ENCODE data around the gene EDNRB. TPM values are rescaled to one million over a fixed set of nuclear protein-coding genes. Genes with fewer than 3 reads are reported as not detected.

Gene EDNRB
- total RNA-seq, result 10 to 100 TPM in 2 of 4 donors, 1 to 10 TPM in 2; 7.1 to 12.4 (median 9.3) TPM
- 1 to 10 TPM; 6.0 to 6.3 (median 6.2) TPM for polyA plus RNA-seq
- long read RNA-seq, donor 1, full-length matches to known transcripts, result 6 of 7 reads
- long read RNA-seq, donor 1, partial matches to known transcripts, result 1 of 7 reads
- long read RNA-seq, donor 1, other reads (novel, unspliced or antisense), result 0 of 7 reads
- long read RNA-seq, donor 2, full-length matches to known transcripts, result 1 of 3 reads
- long read RNA-seq, donor 2, partial matches to known transcripts, result 1 of 3 reads
- long read RNA-seq, donor 2, other reads (novel, unspliced or antisense), result 1 of 3 reads

DNA sequence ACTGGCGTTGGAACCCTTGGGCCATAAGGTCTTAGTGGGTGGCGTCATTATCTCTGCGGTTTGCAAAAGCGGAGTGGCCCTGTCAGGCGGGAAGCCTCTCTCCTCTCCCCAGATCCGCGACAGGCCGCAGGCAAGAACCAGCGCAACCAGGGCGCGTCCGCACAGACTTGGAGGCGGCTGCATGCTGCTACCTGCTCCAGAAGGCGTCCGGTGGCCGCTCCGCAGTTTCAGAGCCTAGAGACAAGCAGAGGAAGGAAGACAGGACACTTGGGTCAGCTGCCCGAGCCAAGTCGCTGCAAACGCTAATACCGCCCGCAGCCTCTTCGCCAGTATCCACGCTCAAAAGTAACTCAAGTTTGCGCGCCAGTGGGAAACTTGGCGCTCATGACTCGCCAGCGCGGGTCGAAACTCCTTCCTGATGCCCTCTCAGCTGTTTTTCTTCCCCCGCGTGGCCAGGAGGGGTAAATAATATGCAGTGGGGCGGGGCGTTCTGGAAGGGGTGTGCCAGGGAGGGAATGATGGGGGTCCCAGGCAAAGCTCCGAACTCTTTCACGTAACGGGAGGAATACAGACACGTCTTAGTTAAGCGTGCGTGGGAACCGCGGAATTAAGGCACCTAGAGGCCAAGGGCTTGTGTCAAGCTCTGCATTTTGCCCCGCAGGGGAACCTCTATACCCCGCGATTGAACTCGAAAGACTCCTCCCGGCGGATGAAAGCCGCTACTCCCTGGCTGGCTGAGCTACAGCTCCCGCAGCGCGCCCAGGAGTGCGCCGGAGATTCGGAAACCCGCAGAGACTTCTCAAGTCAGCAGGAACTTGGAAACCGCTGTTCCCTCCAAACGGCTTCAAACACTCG is at the start of gene EDNRB:
EDNRB (minus strand) TSS at position 441 of the 855 bp plus-strand sequence; CDS start at position 183, 258 bp downstream.
- no peaks in the 10 kb centered on the region for H3K4me1 ChIP-seq
- intact Hi-C loops (cut with DNase I), result no loop called here
- H3K27me3 ChIP-seq (ENCODE audit: insufficient read depth in 3 of 3, low read length in 2 of 3), result peaks cover 0 to 39% (median 4%) of the 10 kb centered on the region in 3 donors
- ATAC-seq, result peak in 3 of 4 donors; percentile 53 to 73 (median 64)
- WGBS, 3 donors, result 1% methylated on average over 60 of the region's 60 CpGs
- TF ChIP-seq, protein P1, sequence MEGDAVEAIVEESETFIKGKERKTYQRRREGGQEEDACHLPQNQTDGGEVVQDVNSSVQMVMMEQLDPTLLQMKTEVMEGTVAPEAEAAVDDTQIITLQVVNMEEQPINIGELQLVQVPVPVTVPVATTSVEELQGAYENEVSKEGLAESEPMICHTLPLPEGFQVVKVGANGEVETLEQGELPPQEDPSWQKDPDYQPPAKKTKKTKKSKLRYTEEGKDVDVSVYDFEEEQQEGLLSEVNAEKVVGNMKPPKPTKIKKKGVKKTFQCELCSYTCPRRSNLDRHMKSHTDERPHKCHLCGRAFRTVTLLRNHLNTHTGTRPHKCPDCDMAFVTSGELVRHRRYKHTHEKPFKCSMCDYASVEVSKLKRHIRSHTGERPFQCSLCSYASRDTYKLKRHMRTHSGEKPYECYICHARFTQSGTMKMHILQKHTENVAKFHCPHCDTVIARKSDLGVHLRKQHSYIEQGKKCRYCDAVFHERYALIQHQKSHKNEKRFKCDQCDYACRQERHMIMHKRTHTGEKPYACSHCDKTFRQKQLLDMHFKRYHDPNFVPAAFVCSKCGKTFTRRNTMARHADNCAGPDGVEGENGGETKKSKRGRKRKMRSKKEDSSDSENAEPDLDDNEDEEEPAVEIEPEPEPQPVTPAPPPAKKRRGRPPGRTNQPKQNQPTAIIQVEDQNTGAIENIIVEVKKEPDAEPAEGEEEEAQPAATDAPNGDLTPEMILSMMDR (IDR thresholded peaks at IDR 0.05), result no peak
- no peaks in the 10 kb centered on the region for H3K36me3 ChIP-seq (ENCODE audit: insufficient read depth in 1 of 2, low read depth in 1 of 2)
- H3K4me3 ChIP-seq, result peak within 1 kb of the TSS; percentile 69
- peak; percentile 41 to 71 for DNase-seq
- H3K27ac ChIP-seq, result no peak within 1 kb of the TSS
- H3K9me3 ChIP-seq, result no peaks in the 10 kb centered on the region

- Histone ChIP-seq H3K4me3 (no peak overlapping the region), H3K36me3 (ENCODE audit: insufficient read depth in 1 of 2, low read depth in 1 of 2) (no peaks in the 10 kb centered on the region), H3K4me1 (no peaks in the 10 kb centered on the region), H3K27me3 (ENCODE audit: insufficient read depth in 3 of 3, low read length in 2 of 3) (peaks cover 0 to 2% (median 0%) of the 10 kb centered on the region in 3 donors), H3K9me3 (peaks cover 3% of the 10 kb centered on the region), H3K27ac (no peak overlapping the region)
- 65 to 67% (median 67%) methylated on average over 2 of the region's 2 CpGs for WGBS, 3 donors
- ATAC-seq, result no peak
- TF ChIP-seq, protein P1 (IDR thresholded peaks at IDR 0.05), result no peak
- intact Hi-C loops (cut with DNase I), result no loop called here
- DNase-seq, result no peak
Observed at GRCh38 chr13:77966671-77967070, 48.0 kb upstream of the EDNRB start.

DNA sequence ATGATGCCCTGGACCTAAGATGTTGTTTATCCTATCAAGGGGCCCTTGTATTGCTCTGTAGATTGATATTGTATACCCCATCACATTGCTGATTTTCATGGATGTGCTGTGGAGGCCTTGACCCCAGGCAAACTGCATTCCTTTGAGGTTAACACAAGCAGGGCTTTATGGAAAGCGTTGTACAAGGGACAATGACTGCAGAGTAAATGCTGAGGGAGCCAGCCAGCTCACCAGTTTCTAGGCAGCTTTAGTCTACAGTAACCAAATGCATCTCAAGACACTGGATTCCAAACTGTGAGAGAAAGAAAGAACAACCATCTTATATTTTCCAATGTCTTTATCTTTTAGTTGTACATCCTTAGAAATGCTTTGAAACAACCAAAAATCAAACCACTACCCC is 34.1 kb upstream of the EDNRB start:
- no peak for DNase-seq
- H3K9me3 ChIP-seq, result peaks cover 7% of the 10 kb centered on the region

DNA sequence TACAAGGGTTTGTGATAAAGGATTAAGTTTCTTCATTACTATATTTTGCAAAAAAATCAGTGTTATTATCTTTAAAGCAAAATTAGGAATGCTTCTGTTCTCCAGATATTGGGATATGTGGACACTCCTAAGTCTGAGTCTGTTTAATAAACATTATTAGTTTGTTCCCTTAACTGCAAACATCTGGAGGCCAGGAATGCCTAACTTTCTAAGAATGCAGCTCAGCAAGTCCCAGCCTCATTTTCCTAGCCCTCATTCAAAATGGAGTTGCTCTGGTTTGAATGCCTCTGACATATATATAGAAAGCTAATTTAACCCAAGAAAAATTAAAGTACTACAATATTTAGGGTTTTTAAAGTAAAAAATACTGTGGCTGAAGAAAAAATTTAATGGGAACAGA is 33.6 kb upstream of the EDNRB start:
- Histone ChIP-seq H3K27me3 (ENCODE audit: insufficient read depth in 3 of 3, low read length in 2 of 3) (peaks cover 0 to 2% (median 0%) of the 10 kb centered on the region in 3 donors), H3K9me3 (peaks cover 7% of the 10 kb centered on the region), H3K27ac (no peak overlapping the region), H3K36me3 (ENCODE audit: insufficient read depth in 1 of 2, low read depth in 1 of 2) (no peaks in the 10 kb centered on the region), H3K4me3 (no peak overlapping the region), H3K4me1 (no peaks in the 10 kb centered on the region)
- TF ChIP-seq, protein P1 (IDR thresholded peaks at IDR 0.05), result no peak
- intact Hi-C loops (cut with DNase I), result no loop called here
- DNase-seq (no peak), ATAC-seq (no peak)

More for the DNA sequence above, 34.1 kb upstream of the EDNRB start:
- Histone ChIP-seq H3K27ac (no peak overlapping the region), H3K36me3 (ENCODE audit: insufficient read depth in 1 of 2, low read depth in 1 of 2) (no peaks in the 10 kb centered on the region), H3K4me3 (no peak overlapping the region), H3K4me1 (no peaks in the 10 kb centered on the region), H3K27me3 (ENCODE audit: insufficient read depth in 3 of 3, low read length in 2 of 3) (peaks cover 0 to 2% (median 0%) of the 10 kb centered on the region in 3 donors)
- no peak for ATAC-seq
- TF ChIP-seq, protein P1 (IDR thresholded peaks at IDR 0.05), result no peak
- intact Hi-C loops (cut with DNase I), result no loop called here
- 33 to 49% (median 45%) methylated on average over 1 of the region's 1 CpG for WGBS, 3 donors
